Iris pigment epithelial cell (primary cell): Measurements from ENCODE around the gene MINDY4.
"Not testable (repeated sequence)": the region's sequence is repeated elsewhere in the genome, so short reads cannot be mapped to it uniquely, and the experiment has no call there.

Experiments
- DNase-seq: peaks from one replicate; pipeline ENCODE4 v3.0.0-alpha.2; 2011; ENCODE audit warnings: low read depth

The MINDY4 gene

DNA sequence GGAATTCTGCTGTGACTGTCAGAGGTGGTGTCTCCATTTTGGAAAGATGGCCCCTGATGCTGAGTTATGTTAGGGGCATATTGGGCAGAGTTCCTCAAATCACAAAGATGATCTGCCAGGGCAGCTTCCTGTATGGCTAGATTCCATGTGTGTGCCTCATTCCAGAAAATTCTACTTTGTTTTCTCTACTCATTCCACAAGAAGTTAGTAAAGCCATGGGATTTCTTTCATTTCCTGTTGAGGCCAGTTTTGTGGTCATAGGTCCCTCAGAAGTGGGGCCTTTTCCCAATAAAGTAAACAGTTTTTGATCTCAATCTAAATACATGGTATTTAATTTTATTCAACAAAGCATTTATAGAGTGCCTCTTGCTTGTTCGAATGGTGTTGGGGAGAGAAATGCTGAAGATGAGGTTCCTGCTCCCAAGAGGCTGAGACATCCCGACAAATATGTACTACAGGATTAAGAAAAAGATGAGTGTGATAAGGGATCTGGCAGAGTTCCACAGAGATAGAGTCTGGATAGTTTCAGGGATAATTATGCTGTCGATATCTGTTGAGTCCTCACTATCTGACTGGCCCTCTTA lies 33.0 kb downstream of the MINDY4 start:
- peak; percentile 91 for DNase-seq

- no peak for DNase-seq
These were observed 34.0 kb downstream of the MINDY4 start for GRCh38 chr7:30805081-30805691.

DNA sequence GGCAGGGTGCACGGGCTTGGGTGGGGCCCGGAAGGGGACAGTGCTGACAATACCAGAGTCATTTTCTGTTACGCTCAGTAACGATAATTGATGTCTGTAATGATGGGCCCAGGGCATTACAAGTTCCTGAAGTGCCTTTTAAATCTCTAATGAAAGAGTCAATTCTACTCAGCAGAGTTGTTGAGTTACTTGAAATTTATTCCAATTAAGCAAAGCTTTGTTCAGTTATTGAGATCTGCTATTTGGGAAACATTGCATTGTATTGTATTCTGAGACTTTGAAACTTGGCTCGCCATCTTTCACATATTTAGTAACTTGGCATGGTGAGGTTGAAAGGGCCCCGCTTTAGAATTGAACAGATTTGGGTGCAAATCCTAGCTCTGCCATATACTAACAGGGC lies 34.7 kb downstream of the MINDY4 start:
- DNase-seq, result no peak

- DNase-seq, result not testable (repeated sequence)
These were observed 36.3 kb downstream of the MINDY4 start for GRCh38 chr7:30807477-30807876.

- DNase-seq, result not testable (repeated sequence)
These were observed 36.7 kb downstream of the MINDY4 start for GRCh38 chr7:30807941-30808340.

GRCh38 chr7:30810986-30811385 lies 39.8 kb downstream of the MINDY4 start:
- DNase-seq, result no peak

- DNase-seq, result no peak
These were observed 41.5 kb downstream of the MINDY4 start for GRCh38 chr7:30812676-30813075.

- DNase-seq, result no peak
These were observed 42.2 kb downstream of the MINDY4 start for GRCh38 chr7:30813466-30813865.

- no peak for DNase-seq
These were observed 43.6 kb downstream of the MINDY4 start for GRCh38 chr7:30814700-30815387.

GRCh38 chr7:30815388-30815854 lies 44.2 kb downstream of the MINDY4 start:
- DNase-seq, result no peak

DNA sequence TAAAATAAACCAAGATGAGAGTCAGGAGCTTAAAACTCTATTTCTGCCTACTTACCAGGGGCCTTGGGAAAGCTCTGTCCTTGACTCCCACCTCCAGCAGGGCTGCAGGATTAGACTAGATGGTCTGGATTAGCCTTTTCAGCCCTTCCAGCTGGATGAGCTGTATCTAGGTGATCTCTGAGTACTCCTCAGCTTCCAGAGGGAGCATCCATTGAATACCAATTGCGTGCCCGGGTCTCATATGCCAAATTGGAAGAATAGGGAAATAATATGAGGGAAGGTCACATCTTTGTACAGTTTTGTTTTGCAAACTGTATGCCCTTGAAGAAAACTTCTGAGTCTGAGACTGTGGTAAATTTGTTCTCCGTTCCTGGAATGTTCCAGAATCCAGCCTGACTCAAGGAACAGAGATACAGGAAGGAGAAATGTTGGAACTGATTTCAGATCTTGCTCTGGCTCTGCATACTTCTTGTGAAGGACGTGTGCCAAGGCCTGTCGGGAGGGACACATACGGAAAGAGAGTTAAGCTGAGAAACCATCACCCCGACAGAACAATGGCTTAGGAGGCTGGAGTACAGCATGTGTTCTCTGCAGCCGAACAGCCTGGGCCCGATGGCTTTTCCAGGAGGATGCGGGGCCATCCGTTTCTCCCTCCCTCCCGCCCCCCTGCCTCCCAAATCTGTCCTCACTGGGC lies 44.9 kb downstream of the MINDY4 start:
- no peak for DNase-seq

DNA sequence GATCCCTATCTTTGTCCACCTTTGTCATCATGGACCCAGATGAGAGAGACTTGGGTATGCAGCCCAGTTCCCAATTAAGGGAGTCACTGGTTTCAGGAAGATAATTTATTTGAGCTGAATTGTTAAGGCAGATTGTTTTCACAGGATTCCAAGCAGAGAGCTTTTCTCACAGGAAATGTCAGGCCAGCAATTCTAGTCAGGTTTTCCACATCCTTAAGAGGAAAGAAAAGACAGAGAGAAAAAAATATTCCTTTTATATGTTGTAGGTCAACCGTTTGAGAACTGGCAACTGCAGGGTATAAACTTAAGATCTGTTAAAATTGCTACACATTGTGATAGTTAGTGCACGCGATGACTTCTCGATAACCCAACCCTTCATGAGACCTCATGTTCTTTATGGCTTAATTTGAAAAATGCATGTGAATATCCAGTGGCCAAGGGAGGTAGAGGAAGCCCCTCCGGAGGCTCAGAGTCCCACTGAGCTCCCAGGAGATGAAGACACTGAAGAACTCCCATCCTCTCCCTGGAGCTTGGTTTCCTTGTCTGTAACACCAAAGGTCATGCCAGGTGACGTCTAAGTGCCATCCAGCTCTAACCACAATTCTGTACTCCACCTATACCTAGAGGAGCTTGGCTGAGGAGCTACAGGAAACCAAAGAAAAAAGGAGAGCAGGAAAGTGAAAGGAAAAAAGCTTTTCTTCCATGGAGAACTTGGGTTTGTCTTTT lies 45.6 kb downstream of the MINDY4 start:
- no peak for DNase-seq

DNA sequence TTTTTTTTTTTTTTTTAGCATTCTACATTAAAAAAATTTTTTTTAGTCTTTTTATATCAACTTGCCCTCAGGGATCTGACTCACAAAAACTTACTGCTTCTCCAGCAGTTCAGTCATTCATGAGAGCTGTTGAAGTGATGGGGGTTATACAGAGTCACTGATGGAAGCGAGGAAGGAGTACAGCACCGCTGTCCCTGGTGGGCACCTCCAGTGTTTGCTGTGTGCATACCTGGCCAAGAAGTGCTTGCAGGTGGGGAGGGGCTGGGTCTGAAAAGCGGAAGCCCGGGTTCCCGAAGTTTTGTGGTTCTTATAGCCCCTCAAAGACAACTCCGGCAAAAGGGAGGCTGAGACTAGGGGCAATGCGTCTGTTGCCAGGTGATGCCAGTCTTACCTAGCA lies 46.2 kb downstream of the MINDY4 start:
- DNase-seq, result no peak

DNA sequence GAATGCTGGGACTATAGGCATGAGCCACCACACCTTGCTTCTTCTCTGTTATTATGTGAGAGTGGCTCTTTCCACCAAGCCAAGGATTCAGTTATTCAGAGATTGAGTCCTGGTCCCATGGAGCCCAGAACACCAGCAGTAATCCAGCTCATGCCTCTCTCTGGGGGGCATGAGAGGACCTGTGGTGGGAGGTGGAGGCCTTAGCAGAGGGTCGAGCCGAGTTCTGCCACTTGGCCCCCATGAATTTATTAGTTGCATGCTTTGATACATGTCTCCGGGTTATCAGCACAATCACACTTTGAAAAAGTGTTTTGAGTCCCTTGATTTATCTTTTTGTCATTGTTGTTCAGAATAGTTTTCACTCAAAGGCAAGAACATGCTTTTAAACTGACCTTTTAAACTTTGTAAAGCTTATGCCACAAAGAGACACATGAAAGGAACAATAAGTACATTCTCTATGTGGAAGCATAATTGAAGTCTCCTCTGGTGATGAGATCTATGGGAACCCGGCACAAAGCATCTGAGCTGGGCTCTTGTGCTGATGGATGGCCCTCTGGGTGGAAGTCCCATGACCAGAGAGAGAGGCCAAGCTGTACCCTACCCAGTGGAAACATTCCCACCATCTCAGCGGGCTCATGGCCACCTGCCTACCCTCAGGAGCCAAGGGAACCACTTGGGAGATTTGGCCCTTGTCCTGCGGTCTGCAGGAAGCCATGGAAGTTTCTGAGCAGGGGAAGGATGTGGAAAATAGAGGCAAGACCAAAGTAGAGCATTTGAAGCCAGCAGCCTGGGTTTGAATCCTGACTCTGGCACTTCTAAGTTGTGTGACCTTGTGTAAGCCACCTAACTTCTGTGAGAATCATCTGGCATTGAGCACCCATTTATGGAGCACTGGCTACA lies 53.9 kb downstream of the MINDY4 start:
- no peak for DNase-seq

DNA sequence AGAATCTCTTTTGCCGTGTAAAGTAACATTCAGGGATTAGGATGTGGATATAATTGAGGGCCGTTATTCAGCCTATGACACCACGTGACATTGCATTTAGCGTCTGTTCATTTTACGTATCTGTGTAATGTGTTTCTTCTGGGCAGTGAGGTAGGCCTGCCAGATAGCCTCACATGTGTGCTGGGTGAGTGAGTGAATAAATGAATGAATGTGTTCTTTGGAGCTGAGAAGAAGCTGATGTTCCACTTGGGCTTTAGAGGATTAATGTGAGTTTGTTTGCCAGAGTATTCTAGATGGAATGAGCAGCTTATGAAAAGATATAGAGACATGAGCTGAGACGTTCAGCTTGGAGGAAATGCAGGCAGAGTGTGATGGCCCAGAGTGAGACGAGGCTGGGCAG lies 55.0 kb downstream of the MINDY4 start:
- DNase-seq, result no peak

DNA sequence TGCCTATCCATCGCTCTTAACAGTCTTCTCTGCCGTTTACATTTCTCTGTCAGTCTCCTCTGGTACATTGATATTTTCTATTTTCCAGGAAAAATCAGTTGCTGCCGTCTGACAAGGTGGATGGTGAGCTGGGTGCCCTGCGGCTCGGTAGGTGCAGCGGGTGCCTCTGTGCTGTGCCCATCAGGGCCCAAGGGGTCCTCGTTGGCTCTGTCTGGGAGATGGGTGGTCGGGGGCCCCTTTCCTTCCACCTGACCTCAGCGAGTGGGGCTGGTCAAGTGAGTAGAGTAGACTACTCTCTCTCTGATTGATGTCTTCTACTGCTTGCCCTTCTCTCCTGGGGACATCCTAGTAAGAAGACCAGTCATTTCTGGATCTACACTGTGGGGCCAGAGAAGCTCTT lies 57.4 kb downstream of the MINDY4 start:
- DNase-seq, result no peak

GRCh38 chr7:30829471-30829870 lies 58.3 kb downstream of the MINDY4 start:
- DNase-seq, result no peak

DNA sequence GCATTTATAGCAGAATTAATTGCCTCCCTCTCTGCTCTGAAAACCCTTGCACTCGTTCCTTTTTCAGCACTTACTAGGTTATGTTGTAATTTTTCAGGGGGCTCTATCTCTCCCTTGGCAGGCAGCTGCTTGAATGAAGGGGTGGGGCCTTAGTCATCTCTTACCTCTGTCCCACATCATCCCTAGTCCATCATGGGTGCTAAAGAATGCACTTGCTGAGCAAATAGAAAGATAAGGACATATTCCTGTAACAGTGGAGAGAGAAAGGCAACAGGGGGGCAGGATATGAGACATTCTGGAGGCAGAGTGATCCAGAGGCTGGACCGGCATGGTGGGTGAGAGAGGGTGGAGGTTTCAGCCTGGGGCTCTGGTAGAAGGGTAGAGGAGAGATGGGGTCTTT lies 60.0 kb downstream of the MINDY4 start:
- peak; percentile 7 for DNase-seq

GRCh38 chr7:30831936-30832335 lies 60.7 kb downstream of the MINDY4 start:
- no peak for DNase-seq

DNA sequence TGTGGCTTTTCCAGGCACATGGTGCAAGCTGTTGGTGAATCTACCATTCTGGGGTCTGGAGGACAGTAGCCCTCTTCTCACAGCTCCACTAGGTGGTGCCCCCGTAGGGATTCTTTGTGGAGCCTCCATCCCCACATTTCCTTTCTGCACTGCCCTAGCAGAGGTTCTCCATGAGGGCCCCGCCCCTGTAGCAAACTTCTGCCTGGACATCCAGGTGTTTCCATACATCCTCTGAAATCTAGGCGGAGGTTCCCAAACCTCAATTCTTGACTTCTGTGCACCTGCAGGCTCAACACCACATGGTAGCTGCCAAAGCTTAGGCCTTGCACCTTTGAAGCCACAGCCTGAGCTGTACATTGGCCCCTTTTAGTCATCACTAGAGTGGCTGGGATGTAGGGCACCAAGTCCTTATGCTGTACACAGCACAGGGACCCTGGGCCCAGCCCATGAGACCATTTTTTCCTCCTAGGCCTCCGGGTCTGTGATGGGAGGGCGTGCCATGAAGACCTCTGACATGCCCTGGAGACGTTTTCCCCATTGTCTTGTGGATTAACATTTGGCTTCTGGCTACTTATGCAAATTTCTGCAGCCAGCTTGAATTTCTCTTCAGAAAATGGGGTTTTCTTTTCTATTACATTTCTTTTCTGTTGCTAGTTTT lies 62.9 kb downstream of the MINDY4 start:
- DNase-seq, result not testable (repeated sequence)
